PC-9 (cell line): ENCODE results near the gene MACC1.

Source experiments
- CTCF ChIP-seq: fragments of 200-600 bp; sonication (generic); conservative IDR thresholded peaks from 2 replicates; pipeline ENCODE4 v1.6.1; 2017; ENCODE audit warnings: mixed run types, antibody characterized with exemption, mild to moderate bottlenecking, moderate library complexity
- EZH2 ChIP-seq: fragments of 200-600 bp; sonication (generic); IDR thresholded peaks from 2 replicates; pipeline ENCODE4 v1.8.0; 2017; ENCODE audit warnings: antibody characterized with exemption, low read depth

DNA sequence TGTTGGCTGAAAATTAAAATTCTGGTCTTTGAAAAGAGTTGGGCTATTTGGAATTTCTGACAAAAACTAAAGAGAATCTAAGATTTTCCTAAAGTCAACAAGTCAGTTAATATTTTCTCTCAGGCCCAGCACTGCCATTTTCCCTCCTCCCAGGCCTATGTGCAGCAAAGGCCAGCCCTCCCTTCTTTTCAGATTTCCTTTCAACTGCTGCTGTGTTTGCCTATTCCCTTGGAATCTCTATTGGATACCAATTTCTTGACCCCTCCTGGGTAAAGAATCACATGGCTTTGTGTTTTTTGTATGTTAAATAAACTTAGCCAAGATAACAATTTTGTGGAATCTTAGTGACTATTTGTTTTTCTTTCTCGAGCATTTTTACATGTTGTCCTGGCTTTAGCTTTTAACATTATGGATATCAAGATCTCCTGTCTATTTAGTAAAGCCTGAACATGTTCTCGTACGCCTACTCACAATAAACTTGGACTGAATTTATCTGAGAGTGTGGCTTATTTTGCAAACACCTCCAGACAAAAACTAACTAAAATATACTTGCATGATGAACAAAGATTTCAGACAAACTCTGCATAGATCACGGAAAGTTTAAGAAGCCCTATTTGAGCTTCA, 19.9 kb downstream of the MACC1 start:
- TF ChIP-seq CTCF (no peak), EZH2 (no peak)
